GM12864 (cell line): Measurements from ENCODE around the gene CFAP74.
A peak's percentile ranks its signal among the peaks of the same experiment; 100 is the strongest.

ENCODE experiments used
- DNase-seq: peaks from one replicate; pipeline ENCODE4 v3.0.0-alpha.2; 2011; ENCODE audit warnings: low read depth
- H3K4me3 ChIP-seq: 2 replicates; pipeline ENCODE4 v1.5.1; 2011; ENCODE audit warnings: mild to moderate bottlenecking, low read depth, low read length, control low read depth
- TF ChIP-seq, protein P1 (sequence below): IDR thresholded peaks from 2 replicates; pipeline ENCODE4 v1.5.1; 2011; ENCODE audit warnings: low read depth, mild to moderate bottlenecking, moderate library complexity, low read length, control low read depth, inconsistent platforms; ENCODE audit errors: missing control alignments

The CFAP74 gene

DNA sequence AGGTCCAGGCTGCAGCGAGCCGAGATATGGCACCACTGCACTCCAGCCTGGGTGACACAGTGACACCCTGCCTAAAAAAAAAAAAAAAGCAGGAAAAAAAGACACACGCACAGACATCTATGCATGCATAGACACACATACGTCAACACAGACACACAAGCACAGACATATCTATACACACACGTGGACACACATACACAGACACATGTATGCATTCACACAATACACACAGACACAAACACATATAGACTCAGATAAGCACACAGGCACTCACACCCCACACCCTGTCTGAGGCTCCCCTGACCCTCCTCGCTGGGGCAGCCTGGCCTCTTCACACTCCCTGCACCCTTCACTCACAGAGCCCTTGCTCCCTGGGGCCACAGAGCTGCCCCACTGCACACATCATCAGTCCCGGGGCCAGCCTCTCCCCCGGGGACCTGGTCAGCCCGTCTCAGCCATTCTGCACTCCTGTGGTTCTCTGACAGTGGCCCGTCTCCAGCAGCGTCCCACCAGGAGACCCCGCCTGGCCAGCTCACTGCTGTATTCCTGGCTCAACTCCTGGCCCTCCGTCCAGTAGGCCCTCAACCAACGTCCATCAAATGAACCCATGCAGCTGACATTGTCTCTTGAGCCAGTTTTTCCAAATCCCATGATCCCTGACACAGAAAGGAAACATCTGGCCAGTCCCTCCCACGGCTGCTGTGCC is 42.0 kb upstream of the CFAP74 start:
- TF ChIP-seq, protein P1, sequence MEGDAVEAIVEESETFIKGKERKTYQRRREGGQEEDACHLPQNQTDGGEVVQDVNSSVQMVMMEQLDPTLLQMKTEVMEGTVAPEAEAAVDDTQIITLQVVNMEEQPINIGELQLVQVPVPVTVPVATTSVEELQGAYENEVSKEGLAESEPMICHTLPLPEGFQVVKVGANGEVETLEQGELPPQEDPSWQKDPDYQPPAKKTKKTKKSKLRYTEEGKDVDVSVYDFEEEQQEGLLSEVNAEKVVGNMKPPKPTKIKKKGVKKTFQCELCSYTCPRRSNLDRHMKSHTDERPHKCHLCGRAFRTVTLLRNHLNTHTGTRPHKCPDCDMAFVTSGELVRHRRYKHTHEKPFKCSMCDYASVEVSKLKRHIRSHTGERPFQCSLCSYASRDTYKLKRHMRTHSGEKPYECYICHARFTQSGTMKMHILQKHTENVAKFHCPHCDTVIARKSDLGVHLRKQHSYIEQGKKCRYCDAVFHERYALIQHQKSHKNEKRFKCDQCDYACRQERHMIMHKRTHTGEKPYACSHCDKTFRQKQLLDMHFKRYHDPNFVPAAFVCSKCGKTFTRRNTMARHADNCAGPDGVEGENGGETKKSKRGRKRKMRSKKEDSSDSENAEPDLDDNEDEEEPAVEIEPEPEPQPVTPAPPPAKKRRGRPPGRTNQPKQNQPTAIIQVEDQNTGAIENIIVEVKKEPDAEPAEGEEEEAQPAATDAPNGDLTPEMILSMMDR: no peak
- no peak for DNase-seq
- H3K4me3 ChIP-seq: no peak overlapping the region

DNA sequence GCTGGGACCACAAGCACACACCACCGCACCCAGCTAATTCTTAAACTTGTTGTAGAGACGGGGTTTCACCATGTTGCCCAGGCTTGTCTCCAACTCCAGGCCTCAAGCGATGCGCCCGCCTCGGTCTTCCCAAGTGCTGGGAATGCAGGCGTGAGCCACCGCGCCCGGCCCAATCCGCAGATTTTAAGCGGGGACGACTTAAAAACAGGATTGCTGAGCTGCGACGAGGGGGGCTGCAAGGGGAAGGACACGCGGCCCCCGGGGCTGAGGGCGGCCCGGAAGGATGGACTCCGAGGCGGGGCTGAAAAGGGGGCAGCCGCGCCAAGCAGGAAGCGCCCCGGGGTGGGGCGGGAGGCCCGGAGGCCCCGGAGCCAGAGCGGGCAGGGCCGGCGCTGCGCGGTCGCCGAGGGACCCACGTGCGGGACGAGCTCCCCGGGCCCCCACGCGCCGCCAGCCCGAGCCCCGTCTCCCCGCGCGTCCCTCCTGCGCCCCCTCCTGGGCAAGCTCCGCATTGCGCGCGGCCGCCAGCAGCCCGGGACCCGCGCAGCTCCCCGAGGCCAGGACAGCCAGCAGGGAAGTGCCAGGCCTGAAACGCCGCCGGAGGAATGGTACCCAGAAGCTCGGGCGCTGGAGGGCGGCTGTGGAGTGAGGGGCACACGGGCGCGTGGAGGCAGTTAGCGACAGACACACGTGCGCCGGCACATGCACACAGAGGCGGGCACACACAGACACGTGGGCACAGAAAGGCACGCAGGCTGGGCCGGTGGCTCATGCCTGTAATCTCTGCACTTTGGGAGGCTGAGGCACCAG is 41.1 kb upstream of the CFAP74 start:
- DNase-seq: no peak

DNA sequence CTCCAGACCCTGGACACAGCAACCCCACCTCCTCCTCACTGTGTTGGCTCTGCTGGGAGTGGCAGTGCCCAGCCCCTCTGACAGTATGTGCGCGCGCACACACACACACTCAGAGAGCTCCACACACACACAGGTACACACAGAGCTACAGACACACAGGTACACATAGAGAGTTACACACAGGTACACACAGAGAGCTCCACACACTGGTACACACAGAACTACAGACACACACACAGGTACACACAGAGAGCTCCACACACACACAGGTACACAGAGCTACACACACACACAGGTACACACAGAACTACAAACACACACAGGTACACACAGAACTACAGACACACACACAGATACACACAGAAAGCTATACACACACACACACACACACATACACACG is 40.3 kb upstream of the CFAP74 start:
- no peak for DNase-seq
- H3K4me3 ChIP-seq: no peak overlapping the region

More for the DNA sequence above, 41.1 kb upstream of the CFAP74 start:
- H3K4me3 ChIP-seq: no peak overlapping the region
- TF ChIP-seq, protein P1: peak; percentile 68

DNA sequence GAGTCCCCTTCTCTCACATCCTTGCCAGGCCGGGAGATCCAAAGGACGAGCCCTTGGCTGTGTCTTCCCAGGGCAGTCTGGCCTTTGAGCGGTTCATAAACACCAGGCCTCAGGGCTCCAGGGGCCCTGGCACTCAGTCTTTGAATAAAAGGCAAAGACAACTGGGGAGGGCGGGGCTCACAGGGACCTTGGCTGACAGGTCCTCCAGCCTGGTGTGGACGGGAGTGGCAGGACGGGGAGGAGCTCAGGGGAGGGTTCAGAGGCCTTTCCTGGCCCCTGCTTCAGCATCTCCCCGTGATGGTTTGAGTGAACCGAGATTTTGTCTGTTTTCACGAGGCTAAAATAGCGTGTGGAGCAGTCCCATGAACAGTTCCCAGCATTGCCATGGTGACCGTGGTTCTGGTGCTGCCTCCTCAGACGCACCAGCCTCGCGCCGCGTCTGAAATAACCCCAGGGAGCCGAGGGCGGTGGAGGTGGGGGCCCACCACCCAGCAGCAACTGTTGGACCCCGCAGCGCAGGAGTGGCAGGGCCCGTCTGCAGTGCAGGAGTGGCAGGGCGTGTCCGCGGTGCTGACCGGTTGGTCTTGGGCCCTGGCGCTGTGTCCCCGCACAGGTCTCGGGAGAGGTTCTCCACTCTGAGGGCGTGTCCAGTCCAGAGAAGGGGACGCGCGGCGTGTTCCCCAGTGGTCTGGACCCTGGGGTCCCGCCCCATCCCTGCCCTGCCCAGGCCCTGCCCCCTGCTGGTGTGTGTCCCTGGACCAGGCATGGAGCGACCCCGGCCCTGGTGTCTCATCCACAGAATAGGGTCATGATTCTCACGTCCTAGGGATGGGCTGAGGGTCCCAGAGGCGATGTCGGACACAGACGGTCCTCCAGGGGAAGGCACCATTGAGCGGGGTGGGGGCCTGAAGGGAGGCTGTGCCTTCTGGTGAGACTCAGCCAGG is 39.5 kb upstream of the CFAP74 start:
- H3K4me3 ChIP-seq: no peak overlapping the region
- TF ChIP-seq, protein P1: no peak
- no peak for DNase-seq

More for the DNA sequence above, 40.3 kb upstream of the CFAP74 start:
- TF ChIP-seq, protein P1: no peak

DNA sequence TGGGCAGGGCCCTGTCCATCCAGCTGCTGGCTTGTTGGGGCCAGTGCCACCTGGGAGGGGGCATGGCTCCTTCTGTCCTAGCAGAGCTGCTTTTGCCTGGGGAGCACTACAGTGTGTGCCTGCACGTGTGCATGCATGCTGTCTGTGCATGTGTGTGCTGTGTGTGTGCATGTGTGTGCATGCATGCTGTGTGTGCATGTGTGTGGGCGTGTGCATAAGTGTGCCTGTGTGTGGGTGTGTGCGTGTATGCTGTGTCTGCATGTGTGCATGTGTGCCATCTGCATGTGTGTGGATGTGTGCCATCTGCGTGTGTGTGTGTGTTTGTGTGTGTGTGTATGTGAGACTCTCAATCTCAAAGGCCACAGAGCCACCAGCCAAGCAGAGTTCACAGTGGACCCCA is 38.3 kb upstream of the CFAP74 start:
- H3K4me3 ChIP-seq: no peak overlapping the region
- TF ChIP-seq, protein P1: no peak
- DNase-seq: no peak

DNA sequence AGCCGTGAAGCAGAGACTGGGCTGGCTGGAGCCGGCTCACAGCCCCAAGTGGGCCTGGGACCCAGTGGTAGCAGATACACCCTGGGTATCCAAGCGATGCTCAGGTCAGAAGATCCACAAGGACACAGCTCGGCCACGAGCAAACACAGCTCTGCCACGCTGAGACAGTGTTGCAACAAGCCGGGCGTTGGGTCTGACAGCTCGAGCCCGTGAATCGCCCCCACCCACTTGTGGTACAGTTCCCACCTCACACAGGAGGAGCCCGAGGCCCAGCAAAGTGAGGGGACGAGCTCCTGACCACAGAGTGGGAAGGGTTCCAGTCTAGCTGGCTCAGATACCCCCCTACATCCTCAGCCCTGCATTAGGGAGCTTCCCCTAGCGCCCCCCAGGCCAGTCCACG is 37.7 kb upstream of the CFAP74 start:
- no peak for DNase-seq
- H3K4me3 ChIP-seq: no peak overlapping the region
- TF ChIP-seq, protein P1: no peak
